ENCODE data around the gene APOL3. TPM values are rescaled to one million over a fixed set of nuclear protein-coding genes. Genes with fewer than 3 reads are reported as not detected.
"Not testable (repeated sequence)": the region's sequence is repeated elsewhere in the genome, so short reads cannot be mapped to it uniquely, and the experiment has no call there.

APOL3 gene
- total RNA-seq, 1 experiment from 2014 or later: 3.9 TPM

DNA sequence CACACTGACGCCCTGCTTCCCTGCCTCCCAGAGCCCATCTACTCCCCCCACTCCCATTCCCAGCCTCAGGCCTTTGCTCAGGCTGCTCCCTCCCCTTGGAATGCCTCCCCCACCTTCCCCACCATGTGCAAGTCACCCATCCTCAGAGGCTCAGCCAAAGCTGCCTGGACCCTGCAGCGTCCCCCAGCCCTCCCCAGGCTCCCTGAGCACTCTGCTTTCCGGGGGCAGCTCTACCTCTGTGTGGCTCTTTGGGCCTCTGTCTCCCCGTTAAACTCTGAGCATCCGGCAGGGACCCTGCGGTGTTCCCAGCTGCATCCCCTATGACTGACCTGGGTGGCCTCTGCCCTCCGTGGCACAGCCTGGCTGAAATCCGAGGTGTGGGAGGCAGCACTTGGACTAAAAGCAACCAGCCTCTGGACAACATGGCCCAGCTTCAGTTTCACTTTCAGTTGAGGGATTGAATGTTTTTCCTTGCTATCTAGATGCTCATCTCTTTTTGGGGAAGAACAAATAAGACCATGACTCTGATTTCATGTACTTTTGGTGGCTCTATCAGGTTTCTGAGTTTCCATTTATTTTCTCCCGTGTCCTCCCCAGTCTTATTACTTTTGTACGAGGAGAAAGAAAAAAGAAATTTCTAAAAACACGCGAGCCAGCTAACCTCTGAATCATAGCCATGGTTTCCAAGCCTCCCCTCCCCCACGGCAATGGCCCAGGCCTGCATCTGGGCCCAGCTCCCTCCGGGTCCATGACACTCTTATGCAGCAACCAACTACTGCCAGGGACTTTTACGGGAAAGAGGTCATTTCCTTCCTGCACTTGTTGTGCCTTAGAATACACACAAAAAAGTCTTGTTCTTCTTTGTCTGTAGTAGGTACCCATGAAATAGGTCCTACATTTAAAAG, 3.8 kb downstream of the APOL3 start:
- peak; percentile 57 for DNase-seq (ENCODE audit: low spot score)

DNA sequence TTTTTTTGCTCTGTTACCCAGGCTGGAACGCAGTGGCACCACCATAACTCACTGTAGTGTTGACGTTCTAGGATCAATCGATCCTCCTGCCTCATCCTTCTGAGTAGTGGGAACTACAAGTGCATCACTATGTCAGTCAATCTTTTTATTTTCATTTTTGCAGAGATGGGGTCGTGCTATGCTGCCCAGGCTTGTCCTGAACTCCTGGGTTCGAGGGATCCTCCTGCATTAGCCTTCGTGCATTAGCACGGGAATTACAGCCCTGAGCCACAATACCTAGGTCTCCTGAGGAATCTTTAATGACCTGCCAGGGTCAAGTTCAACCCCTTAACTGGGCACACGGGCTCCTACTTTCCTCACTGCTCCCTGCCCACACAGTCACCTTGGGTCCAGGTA, 4.4 kb downstream of the APOL3 start:
- DNase-seq (ENCODE audit: low spot score): no peak

DNA sequence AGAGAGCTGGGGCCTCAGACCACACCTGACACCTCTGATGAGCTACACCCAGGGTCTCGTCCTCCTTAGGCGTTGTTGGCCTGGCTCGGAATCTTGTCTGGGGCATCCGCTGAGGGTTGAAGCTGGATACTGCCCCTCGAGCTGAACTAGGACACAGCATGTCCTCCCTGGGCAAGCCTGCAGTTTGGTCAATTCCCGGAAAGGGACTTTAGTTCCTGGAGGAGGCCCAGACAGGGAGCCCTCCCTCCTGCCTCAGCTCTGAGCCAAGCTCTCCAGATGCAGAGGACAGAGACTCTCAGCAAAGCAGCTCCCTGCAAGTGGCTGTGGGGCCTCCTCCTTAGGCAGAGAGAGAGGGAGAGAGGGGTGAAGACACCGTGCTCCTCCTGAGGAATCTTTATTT, 4.9 kb downstream of the APOL3 start:
- no peak for DNase-seq (ENCODE audit: low spot score)

DNA sequence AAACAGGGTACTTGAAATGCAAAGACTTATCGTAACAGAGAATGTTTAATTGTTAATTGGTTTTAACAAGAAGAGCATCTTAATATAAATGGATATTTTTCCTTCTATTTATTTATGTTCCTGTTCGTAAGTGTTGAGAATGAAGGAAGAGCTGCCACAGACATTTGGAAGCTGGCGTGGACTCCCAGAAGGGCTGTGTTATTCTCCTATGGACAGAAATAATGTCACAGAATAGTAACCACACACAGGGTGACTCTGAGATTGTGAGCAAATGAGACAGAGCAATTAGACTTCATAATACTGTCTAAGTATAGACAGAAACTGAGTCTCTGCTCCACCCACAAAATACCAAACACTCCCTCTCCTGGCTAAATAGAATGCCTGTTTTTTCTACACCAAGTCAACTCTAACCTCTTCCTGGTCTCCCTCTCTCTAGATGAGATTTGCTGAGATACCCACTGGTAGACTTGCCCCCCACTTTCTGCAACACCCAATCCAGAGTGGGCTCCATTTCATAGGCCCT, 6.1 kb downstream of the APOL3 start:
- no peak for DNase-seq (ENCODE audit: low spot score)

DNA sequence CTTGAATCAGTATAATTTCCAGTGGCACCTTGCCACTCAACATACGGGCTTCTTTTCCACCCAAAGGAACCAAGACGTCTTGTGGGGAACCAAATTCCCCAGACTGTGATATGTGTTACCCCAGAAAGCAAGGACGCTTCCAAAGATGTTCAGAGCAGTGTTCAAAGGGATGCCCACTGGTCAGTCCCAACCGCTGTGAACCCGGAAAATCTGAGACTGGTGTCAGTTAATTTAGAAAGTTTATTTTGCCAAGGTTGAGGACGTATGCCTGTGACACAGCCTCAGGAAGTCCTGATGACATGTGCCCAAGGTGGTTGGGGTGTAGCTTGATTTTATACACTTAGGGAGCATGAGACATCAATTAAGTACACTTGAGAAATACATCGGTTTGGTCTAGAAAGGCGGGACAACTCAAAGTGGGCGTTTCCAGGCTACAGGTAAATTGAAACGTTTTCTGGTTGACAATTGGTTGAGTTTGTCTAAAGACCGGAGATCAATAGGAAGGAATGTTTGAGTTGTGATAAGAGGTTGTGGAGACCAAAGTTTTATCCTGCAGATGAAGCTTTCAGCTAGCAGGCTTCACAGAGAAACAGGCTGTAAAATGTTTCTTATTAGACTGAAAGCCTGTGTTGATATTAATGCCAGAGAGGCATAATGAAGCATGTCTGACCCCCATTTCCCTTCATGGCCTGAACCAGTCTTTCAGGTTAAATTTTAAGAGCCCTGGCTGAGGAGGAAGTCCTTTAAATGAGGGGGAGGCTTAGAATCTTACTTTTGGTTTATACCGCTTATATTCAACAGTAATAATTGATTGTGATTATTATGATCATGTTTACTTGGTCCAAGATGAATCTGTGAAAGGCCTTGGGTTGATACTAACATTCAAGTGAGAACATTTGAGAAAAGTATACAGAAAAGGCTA, 6.8 kb downstream of the APOL3 start:
- no peak for DNase-seq (ENCODE audit: low spot score)

DNA sequence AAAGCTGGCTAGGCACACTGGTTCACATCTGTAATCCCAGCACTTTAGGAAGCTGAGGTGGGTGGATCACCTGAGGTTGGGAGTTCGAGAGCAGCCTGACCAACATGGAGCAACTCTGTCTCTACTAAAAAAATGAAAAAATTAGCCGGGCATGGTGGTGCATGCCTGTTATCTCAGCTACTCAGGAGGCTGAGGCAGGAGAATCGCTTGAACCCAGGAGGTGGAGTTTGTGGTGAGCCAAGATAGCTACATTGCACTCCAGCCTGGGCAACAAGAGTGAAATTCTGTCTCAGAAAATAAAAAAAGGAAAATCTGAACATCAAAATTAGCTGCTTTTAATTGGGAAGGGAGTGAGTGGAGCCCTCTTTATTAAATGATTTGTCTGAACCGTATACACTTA, 7.7 kb downstream of the APOL3 start:
- DNase-seq (ENCODE audit: low spot score): not testable (repeated sequence)

DNA sequence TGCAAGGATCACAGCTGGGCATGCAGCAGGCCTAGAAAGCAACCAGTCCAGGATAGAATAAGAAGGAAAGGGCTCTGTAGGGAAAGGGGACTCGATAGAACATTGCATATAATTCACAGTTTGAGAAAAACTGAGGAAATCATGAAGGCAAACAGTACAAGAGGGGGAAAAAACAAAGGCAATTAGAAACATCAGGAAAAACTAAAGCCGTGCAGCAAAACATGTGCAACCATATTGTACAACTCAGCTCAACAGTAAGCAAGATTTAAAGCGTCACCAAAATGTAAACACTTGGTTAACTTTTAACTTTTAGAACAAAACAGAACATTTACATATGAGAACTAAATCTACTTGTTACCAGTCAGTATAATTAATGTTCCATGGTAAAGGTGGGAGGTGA, 8.5 kb downstream of the APOL3 start:
- no peak for DNase-seq (ENCODE audit: low spot score)

DNA sequence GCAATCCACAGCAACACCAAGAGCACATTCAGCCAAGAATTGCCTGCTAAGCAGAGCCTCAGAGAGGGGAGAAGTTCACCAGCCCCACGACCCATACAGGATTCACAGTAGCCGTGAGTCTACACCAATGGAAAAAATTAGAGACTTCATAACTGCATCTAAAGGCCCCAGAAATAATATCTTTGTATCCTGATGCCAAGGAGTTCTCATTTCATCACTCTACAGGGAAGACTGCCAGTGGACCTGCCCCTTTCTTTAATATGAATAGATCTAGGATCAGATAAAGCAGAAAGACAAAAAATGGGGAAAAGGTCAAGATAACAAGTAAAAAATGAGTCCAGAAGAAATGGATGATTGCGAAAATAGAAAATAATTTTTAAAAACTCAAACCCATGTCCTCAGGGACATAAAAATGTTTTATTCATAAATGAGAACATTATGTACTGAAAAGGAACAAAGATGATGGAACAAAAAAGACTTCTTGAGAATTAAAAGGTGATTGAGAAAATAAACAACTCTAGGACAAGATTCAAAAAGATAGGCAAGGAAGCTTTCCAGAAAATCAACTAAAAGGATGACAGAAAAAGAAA, 9.5 kb downstream of the APOL3 start:
- DNase-seq (ENCODE audit: low spot score): no peak

DNA sequence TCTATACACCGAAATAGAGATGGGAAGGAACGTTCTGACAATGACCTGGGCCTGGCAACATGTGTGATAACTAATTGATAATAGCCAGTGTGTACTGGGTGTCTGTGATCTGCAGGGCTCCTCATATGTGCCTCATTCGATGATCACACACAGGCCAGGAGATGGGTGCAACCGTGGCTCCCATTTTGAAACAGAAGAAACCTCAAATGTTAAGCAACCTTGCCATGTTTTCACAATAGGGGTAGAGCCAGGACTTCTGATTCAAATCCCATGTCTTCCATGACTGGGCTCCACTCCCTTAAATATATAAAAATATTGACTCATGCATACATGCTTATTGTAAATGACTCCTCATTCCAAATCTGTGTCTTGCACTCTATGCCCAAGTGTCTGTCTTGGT, 11.1 kb downstream of the APOL3 start:
- DNase-seq (ENCODE audit: low spot score): no peak

DNA sequence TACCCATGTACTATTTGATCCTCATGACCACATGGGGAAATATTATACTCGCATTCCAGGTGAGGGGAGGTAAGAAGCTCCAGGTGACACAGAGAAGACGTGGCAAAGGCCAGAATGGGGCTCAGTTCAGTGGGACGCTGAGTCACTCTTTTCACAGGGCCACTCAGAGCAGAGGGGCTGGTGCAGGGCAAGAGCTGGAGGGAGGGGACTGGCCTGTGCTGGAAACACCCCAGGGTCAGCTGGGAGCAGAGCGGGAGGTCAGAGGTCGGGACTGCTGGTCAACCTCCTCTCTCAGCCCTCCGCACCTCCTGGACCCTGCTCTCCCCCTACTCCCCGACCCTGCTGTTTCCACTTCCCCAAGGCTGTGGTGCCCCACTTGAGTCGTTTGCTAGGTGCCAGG, 12.1 kb downstream of the APOL3 start:
- no peak for DNase-seq (ENCODE audit: low spot score)

DNA sequence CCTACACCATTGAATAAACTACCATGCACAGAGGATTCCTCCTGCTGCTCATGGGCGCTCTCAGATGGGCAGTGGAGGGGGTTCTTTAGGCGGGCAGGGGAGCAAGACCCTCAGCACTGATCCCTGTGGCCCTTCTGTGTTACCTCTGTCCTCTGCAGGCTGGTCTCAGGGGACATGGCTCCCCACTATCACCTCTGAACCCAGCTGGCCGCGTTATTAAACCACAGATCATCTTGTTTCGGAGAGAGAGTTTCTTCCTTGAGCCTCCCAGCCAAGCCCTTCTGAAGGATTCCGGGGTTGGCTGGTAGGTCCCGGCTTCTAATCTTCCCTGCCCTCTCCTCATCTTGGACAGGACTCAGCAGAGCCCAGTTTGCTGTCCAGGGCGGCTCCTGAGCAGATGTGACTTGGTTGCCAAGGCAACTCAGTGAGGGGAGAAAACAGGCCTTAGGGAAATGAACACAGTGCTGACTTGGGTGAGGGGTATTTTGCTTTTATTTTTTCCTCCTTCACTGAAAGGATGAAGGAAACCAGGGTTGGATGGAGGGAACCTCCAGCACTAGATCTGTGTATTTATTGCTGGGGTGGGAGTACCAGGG, 13.3 kb downstream of the APOL3 start:
- no peak for DNase-seq (ENCODE audit: low spot score)

DNA sequence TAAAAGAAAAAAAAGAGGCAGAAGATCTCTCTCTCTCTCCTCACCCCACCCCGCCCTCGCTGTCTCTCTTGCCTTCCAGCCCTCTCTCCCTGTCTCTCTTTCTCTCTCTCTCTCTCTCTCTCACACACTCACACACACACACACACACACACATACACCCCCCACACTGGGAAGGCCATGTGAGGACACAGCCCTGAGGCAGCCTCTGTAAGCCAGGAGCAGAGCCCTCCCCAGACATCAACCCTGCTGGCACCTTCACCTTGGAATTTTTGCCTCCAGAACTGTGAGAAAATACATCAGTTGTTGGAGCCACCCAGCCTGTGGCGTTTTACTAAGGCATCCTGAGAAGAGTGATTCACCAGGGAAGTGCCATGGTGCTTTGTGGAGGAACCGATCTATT, 14.7 kb downstream of the APOL3 start:
- DNase-seq (ENCODE audit: low spot score): no peak

DNA sequence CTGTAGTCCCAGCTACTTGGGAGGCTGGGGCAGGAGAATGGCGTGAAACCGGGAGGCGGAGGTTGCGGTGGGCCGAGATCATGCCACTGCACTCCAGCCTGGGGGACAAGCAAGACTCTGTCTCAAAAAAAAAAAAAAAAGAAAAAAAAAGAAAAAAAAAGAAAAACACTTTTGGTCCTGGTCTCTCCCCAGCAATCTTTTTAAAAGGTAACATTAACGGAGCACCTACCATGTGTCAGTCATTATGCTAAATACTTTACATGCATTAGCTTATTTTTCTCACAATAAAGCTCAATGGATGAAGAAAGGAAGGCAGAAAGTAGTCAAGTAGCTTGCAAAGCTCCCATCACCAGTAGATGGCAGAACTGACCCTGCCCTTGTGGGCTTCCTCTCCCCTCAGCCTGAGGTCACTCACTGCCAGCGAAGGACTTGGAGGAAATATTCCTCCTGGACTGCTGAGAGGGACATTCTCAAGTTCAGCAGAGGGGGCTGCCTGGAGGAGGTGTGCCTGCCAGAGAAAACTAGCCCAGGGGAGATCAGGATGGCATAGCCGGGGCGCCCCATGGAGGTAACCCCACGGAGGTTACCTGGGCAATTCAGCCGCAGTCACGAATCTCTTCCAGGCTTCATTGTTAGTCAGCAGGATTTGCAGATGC, 15.5 kb downstream of the APOL3 start:
- peak; percentile 66 for DNase-seq (ENCODE audit: low spot score)

DNA sequence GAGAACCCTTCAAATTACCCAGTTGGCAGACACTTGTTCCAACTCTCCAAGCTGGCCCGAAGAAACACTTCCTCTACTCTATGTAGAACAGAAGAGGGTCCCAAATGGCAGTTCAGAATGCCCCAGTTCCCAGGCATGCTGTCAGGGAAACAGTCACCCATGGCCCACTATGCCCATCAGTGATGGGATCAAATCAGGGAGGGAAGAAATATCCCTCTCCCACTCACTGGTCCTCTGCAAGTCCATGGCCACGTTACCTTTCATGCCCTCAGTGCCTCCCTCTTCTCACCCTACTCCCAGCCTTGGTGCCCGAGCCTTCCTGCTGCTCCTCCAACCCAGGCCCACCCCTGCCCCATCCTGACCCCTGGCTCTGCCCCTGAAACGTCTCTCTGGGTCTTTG, 16.6 kb downstream of the APOL3 start:
- DNase-seq (ENCODE audit: low spot score): no peak

DNA sequence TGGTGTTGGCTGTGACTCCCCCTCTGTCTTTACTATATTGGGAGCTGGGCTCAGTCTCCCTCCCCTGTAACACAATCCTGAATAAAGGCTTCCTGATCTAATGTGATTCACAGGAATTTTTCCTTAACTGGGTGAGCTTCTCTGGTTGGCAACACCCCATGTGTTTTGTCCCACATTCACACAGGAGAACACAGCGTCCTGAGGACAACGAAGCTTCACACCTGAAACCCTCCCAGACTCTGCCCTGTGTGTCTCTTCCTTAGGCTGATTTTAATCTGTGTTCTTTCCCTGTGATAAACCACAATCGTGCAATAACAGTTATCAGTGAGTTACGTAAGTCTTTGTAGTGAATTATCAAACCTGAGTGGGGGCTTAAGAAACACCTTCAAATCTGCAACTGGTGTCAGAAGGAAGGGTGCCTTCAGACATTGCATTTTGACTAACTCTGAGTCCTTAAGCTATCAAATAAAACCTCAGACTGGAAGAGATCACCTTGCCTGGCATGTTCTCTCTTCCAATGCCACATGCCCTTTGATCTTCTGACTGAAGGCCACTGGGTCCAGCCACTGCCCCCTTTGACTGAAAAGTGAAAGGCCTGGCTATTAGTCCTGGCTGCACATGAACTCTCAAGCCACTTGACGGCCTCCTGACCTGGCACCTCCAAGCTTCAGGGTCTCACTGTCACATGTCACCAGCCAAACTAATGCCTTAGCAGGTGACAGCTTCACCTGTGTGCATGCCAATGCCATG, 17.3 kb downstream of the APOL3 start:
- DNase-seq (ENCODE audit: low spot score): no peak

DNA sequence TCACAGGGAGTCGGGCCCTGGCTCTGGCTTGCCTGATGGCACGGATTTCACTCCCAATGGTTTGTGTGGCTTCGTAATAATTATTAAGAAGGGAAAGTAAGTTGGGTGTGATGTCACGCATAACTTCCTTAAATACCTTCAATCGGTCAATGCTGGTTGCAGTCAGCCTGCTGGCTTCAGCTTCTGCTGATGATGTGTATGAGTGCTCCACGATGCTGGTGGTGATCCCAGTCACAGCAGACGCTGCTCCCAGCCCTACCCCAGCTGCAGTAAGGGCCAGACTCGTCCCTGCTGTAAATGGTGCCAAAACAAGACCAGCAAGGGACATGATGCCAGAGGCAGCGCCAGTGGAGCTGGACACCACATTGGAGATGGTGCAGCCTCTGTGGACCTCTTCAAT, 19.1 kb downstream of the APOL3 start:
- DNase-seq (ENCODE audit: low spot score): no peak

DNA sequence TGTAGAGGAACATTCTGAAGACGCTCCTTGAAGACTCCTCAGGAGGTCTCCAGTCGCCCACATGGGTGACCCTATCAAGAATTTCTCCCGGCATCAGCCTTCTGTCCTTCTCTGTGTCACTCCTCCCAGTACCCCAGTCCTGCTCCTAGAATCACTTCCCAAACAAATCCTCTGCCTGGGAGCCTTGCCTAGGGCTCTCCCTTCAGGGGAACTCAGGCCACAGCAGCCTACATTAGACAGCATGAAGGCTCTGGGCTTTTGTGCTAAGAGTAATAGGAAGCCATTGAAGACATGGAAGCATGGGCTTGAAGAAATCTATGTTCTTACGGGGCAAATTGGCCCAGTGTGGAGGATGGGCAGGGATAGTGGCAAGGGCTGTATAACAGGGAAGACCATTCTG, 21.8 kb downstream of the APOL3 start:
- DNase-seq (ENCODE audit: low spot score): not testable (repeated sequence)

DNA sequence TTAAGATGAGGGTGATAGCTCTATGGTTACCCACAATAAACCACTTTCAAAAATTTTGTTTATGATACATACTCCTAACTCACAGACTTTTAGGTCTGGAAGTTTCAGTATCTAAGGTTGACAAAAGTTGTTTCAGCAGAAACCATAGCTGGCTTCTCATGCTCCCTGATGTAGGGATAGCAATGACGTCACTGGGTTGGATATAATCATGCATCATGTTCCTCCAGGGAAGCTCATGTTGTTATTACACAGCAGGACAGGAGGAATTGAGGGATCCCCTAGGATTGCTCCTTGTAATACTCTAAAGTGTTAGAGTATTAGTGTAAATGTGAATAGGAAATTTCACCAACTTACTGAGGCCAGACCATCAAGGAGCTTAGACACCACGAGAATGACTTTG, 23.6 kb downstream of the APOL3 start:
- DNase-seq (ENCODE audit: low spot score): no peak

DNA sequence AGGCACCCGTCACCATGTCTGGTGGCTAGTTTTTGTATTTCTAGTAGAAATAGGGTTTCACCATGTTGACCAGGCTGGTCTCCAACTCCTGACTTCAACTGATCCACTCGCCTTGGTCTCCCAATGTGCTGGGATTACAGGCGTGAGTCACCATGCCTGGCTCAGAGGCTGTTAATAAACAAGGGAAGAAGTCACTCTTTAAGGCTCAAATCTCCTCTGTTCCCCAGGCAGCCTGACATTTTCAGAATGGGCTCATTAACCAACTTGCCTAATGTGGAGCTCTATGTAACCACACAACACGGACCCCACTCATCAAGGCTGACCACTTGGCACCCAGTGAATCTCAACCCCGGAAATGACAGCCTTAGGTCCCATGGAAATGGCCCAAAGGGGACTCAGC, 24.1 kb downstream of the APOL3 start:
- peak; percentile 15 for DNase-seq (ENCODE audit: low spot score)

DNA sequence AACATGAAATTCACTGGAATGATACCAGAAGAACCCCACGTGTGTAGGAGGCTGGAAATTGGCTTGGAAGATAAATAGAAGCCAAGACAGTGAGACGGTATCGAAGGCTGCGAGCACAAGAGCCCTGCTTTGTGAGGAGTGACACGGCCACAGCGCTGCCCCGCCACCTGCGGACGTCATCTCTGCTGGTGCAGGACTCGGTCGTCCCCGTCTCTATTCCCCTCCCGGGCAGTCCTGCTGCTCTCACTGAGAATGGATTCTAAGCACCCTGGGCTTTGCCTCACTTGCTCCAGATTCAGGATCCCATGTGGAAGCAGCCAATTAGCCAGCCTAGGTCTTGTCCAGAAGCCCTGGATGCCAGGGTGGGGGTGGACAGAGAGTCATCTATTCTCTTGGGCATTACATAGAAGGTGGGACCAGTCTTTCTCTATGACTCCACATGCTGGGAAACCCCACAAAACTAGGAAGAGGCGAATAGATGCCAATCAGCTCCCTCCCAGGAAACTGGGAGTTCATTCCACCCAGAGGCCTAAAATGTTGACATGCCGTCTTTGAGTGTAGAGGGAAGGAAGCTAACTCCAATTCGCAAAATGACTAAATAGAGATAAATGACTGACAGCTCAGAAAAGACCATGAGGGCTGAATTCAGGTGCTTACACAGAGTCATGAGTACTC, 25.1 kb downstream of the APOL3 start:
- DNase-seq (ENCODE audit: low spot score): no peak
